Gastrocnemius medialis (tissue), 4 donors: ENCODE measurements around the gene NDUFAF8.

Source experiments
- POLR2A ChIP-seq, 2 donors: fragments of 450-650 bp; IDR thresholded peaks; one replicate each; pipeline ENCODE4 v1.6.1; 2017; ENCODE audit warnings: antibody characterized with exemption in 2 of 2, mild to moderate bottlenecking in 2 of 2, moderate library complexity in 2 of 2
- TF ChIP-seq, protein P1 (sequence below), 5 experiments: fragments of 450-650 bp in 3 of 5; fragments of 200-600 bp in 2 of 5; sonication (generic) in 2 of 5; IDR thresholded peaks in 4 of 5; conservative IDR thresholded peaks in 1 of 5; 1 replicate in 4 of 5; 2 replicates in 1 of 5; pipeline ENCODE4 v1.5.1; 2016 to 2019; ENCODE audit warnings: antibody characterized with exemption in 5 of 5, mild to moderate bottlenecking in 3 of 5, moderate library complexity in 3 of 5

DNA sequence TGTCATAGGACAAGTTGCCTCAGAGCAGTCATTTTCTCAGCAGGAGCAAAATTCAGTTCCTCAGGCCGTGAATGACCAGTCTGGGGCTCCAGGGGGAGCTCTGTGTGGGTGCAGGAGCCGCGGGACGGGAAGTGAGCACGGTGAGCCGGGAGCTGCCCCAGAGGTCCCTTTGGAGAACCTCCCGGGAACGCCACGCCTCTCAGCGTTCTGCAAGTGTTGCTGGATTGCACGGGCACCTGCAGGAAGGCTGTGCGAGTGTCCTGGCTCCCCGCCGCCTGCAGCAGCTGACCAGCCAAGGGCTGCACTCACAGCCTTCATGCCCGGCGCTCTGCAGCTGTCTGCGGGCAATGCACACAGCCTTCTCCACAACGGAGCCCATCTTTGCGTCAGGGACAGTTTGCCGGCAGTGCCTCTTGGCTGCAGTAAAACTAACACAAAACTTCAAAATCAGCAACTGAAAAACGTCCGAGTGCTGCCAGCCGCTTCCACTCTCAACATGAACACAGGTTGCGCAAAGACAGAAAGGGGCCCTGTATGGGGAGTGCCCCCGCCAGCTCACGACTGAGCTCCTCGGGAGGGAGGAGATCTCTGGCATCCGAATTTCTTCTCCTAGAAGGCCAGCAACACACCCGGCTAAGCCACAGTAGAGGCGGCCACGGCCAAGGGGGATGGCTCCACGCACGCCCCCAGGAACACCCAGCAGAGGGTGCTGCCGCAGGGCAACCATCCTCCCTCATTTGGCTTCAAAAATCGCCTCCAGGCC lies 16.0 kb downstream of the NDUFAF8 start:
- TF ChIP-seq POLR2A (IDR thresholded peaks at IDR 0.05), result no peak
- TF ChIP-seq, protein P1, sequence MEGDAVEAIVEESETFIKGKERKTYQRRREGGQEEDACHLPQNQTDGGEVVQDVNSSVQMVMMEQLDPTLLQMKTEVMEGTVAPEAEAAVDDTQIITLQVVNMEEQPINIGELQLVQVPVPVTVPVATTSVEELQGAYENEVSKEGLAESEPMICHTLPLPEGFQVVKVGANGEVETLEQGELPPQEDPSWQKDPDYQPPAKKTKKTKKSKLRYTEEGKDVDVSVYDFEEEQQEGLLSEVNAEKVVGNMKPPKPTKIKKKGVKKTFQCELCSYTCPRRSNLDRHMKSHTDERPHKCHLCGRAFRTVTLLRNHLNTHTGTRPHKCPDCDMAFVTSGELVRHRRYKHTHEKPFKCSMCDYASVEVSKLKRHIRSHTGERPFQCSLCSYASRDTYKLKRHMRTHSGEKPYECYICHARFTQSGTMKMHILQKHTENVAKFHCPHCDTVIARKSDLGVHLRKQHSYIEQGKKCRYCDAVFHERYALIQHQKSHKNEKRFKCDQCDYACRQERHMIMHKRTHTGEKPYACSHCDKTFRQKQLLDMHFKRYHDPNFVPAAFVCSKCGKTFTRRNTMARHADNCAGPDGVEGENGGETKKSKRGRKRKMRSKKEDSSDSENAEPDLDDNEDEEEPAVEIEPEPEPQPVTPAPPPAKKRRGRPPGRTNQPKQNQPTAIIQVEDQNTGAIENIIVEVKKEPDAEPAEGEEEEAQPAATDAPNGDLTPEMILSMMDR (IDR thresholded peaks at IDR 0.05 in 4 of 5, conservative IDR thresholded peaks at IDR 0.05 in 1 of 5), result peak; percentile 23 to 65 (median 50)
